ENCODE results near the gene SORL1. TPM values are rescaled to one million over a fixed set of nuclear protein-coding genes. Genes with fewer than 3 reads are reported as not detected.

Gene SORL1
- total RNA-seq, 1 donor from 2014 or later, result 39.0 TPM

GRCh38 chr11:121412000-121412587 is 40.0 kb upstream of the SORL1 start:
- TF ChIP-seq CTCF (conservative IDR thresholded peaks at IDR 0.05), result no peak
- no peaks in the 10 kb centered on the region for H3K27me3 Mint-ChIP-seq
- no peaks in the 10 kb centered on the region for H3K9me3 Mint-ChIP-seq
- no peaks in the 10 kb centered on the region for H3K36me3 Mint-ChIP-seq
- peaks cover 4% of the 10 kb centered on the region for H3K4me1 Mint-ChIP-seq (ENCODE audit: unreplicated experiment)
- no peak overlapping the region for H3K4me3 Mint-ChIP-seq
- DNase-seq (ENCODE audit: extremely low spot score, unreplicated experiment), result no peak
- H3K27ac Mint-ChIP-seq, result no peak overlapping the region

- H3K4me1 Mint-ChIP-seq (ENCODE audit: unreplicated experiment), result peaks cover 10% of the 10 kb centered on the region
- no peaks in the 10 kb centered on the region for H3K27me3 Mint-ChIP-seq
- DNase-seq (ENCODE audit: extremely low spot score, unreplicated experiment), result no peak
- H3K36me3 Mint-ChIP-seq, result no peaks in the 10 kb centered on the region
- H3K27ac Mint-ChIP-seq, result no peak overlapping the region
- no peaks in the 10 kb centered on the region for H3K9me3 Mint-ChIP-seq
- no peak overlapping the region for H3K4me3 Mint-ChIP-seq
- no peak for TF ChIP-seq CTCF (conservative IDR thresholded peaks at IDR 0.05)
Observed at GRCh38 chr11:121412711-121413415, 39.3 kb upstream of the SORL1 start.

- Mint-ChIP-seq H3K27ac (no peak overlapping the region), H3K9me3 (no peaks in the 10 kb centered on the region), H3K4me1 (ENCODE audit: unreplicated experiment) (peaks cover 10% of the 10 kb centered on the region), H3K36me3 (no peaks in the 10 kb centered on the region), H3K4me3 (no peak overlapping the region), H3K27me3 (no peaks in the 10 kb centered on the region)
- no peak for TF ChIP-seq CTCF (conservative IDR thresholded peaks at IDR 0.05)
- no peak for DNase-seq (ENCODE audit: extremely low spot score, unreplicated experiment)
Observed at GRCh38 chr11:121414141-121414913, 37.8 kb upstream of the SORL1 start.

GRCh38 chr11:121415856-121416255 is 36.3 kb upstream of the SORL1 start:
- Mint-ChIP-seq H3K36me3 (no peaks in the 10 kb centered on the region), H3K4me1 (ENCODE audit: unreplicated experiment) (peaks cover 10% of the 10 kb centered on the region), H3K9me3 (no peaks in the 10 kb centered on the region), H3K27ac (no peak overlapping the region), H3K27me3 (no peaks in the 10 kb centered on the region), H3K4me3 (no peak overlapping the region)
- DNase-seq (ENCODE audit: extremely low spot score, unreplicated experiment), result no peak
- TF ChIP-seq CTCF (conservative IDR thresholded peaks at IDR 0.05), result no peak

- H3K27ac Mint-ChIP-seq, result no peak overlapping the region
- peaks cover 10% of the 10 kb centered on the region for H3K4me1 Mint-ChIP-seq (ENCODE audit: unreplicated experiment)
- H3K27me3 Mint-ChIP-seq, result no peaks in the 10 kb centered on the region
- H3K4me3 Mint-ChIP-seq, result no peak overlapping the region
- H3K9me3 Mint-ChIP-seq, result no peaks in the 10 kb centered on the region
- no peaks in the 10 kb centered on the region for H3K36me3 Mint-ChIP-seq
- no peak for TF ChIP-seq CTCF (conservative IDR thresholded peaks at IDR 0.05)
- no peak for DNase-seq (ENCODE audit: extremely low spot score, unreplicated experiment)
Observed at GRCh38 chr11:121417055-121417551, 35.0 kb upstream of the SORL1 start.
